Endodermal cell (in vitro differentiated cells): ENCODE measurements around the gene OSGIN1. TPM values are rescaled to one million over a fixed set of nuclear protein-coding genes. Genes with fewer than 3 reads are reported as not detected.

ENCODE experiments used
- DNase-seq: peaks from one replicate; pipeline ENCODE4 v3.0.0-alpha.2; 2017
- H3K27ac ChIP-seq: 2 replicates; pipeline ENCODE4 v1.5.1; 2013; ENCODE audit warnings: mild to moderate bottlenecking, low read depth, low read length, moderate library complexity
- H3K27me3 ChIP-seq: 2 replicates; pipeline ENCODE4 v1.6.1; 2013; ENCODE audit warnings: mild to moderate bottlenecking, low read length, moderate library complexity; ENCODE audit not compliant: insufficient read depth, control insufficient read depth, poor library complexity, severe bottlenecking
- H3K36me3 ChIP-seq: 2 replicates; pipeline ENCODE4 v1.7.0; 2013; ENCODE audit warnings: mild to moderate bottlenecking, low read length, moderate library complexity; ENCODE audit not compliant: control insufficient read depth, insufficient read depth
- H3K4me1 ChIP-seq: one replicate; pipeline ENCODE4 v1.7.0; 2013; ENCODE audit warnings: low read length; ENCODE audit not compliant: control insufficient read depth, insufficient read depth
- H3K4me3 ChIP-seq: 2 replicates; pipeline ENCODE4 v1.5.1; 2013; ENCODE audit warnings: mild to moderate bottlenecking, low read length, moderate library complexity
- H3K9ac ChIP-seq: 2 replicates; pipeline ENCODE4 v1.6.1; 2013; ENCODE audit warnings: mild to moderate bottlenecking, low read length, moderate library complexity; ENCODE audit not compliant: poor library complexity, severe bottlenecking; ENCODE audit errors: extremely low read depth
- H3K9me3 ChIP-seq: 2 replicates; pipeline ENCODE4 v1.6.1; 2013; ENCODE audit warnings: mild to moderate bottlenecking, low read length, moderate library complexity; ENCODE audit not compliant: control insufficient read depth
- H3K27ac Mint-ChIP-seq: 2 replicates; pipeline ENCODE4 v1.8.0; 2020; ENCODE audit warnings: mixed read lengths
- H3K27me3 Mint-ChIP-seq: 2 replicates; pipeline ENCODE4 v1.8.0; 2021; ENCODE audit warnings: mild to moderate bottlenecking, mixed read lengths; ENCODE audit not compliant: insufficient read depth
- H3K36me3 Mint-ChIP-seq: 2 replicates; pipeline ENCODE4 v1.8.0; 2020; ENCODE audit warnings: low read depth, mixed read lengths
- H3K4me1 Mint-ChIP-seq: 2 replicates; pipeline ENCODE4 v1.8.0; 2020; ENCODE audit warnings: mixed read lengths
- H3K4me3 Mint-ChIP-seq: 2 replicates; pipeline ENCODE4 v1.8.0; 2020; ENCODE audit warnings: mild to moderate bottlenecking, moderate library complexity, mixed read lengths
- H3K9me3 Mint-ChIP-seq: 2 replicates; pipeline ENCODE4 v1.8.0; 2020; ENCODE audit warnings: mild to moderate bottlenecking, mixed read lengths
- CTCF ChIP-seq: fragments of 200-600 bp; sonication (generic); conservative IDR thresholded peaks from 2 replicates; pipeline ENCODE4 v1.5.0; 2021; ENCODE audit warnings: antibody characterized with exemption, mild to moderate bottlenecking
- WGBS, 2 experiments: methylation state at CpG; one replicate each; pipeline versions ENCODE4 v1.1.5 to v1.1.7; 2013; ENCODE audit warnings: missing lambda C conversion rate in 2 of 2, mixed read lengths in 1 of 2; ENCODE audit not compliant: insufficient coverage in 1 of 2, insufficient read length in 1 of 2; 5-methylcytosine and 5-hydroxymethylcytosine counted together
- total RNA-seq, 2 donors: library from RNA; stranded (reverse); fragmentation: NEBNext Ultra II Directional in 1 of 2; extraction: Animal tissue kit (Norgen Biotek cat#: 25700) in 1 of 2; gene quantifications; 2 replicates in 1 of 2; 3 replicates in 1 of 2; pipeline ENCODE4 v1.2.1, GENCODE V29; 2021

The OSGIN1 gene
- total RNA-seq, 2 donors from 2014 or later: 1.6 to 2.7 TPM

GRCh38 chr16:83998091-83998490 lies 45.1 kb downstream of the OSGIN1 start:
- H3K36me3 Mint-ChIP-seq: no peaks in the 10 kb centered on the region
- DNase-seq: no peak

GRCh38 chr16:84000989-84001642 lies 48.1 kb downstream of the OSGIN1 start:
- Mint-ChIP-seq H3K27me3 (peaks cover 7% of the 10 kb centered on the region), H3K36me3 (no peaks in the 10 kb centered on the region), H3K4me1 (no peaks in the 10 kb centered on the region), H3K27ac (no peak overlapping the region), H3K4me3 (no peak overlapping the region), H3K9me3 (no peaks in the 10 kb centered on the region)
- Histone ChIP-seq H3K27me3 (no peaks in the 10 kb centered on the region), H3K9ac (no peak overlapping the region), H3K4me1 (no peaks in the 10 kb centered on the region), H3K9me3 (no peaks in the 10 kb centered on the region), H3K4me3 (no peak overlapping the region), H3K36me3 (no peaks in the 10 kb centered on the region), H3K27ac (no peak overlapping the region)
- TF ChIP-seq CTCF: no peak
- DNase-seq: no peak
- WGBS, 2 experiments: 59 to 71% methylated on average over 6 to 13 of the region's 13 CpGs

More at GRCh38 chr16:83998091-83998490, 45.1 kb downstream of the OSGIN1 start:
- no peaks in the 10 kb centered on the region for H3K4me1 ChIP-seq
- no peaks in the 10 kb centered on the region for H3K4me1 Mint-ChIP-seq
- no peak overlapping the region for H3K4me3 ChIP-seq
- WGBS, 2 experiments: 87 to 96% methylated on average over 12 to 13 of the region's 13 CpGs
- H3K36me3 ChIP-seq: no peaks in the 10 kb centered on the region
- H3K9me3 ChIP-seq: no peaks in the 10 kb centered on the region
- H3K27ac Mint-ChIP-seq: no peak overlapping the region
- no peaks in the 10 kb centered on the region for H3K9me3 Mint-ChIP-seq
- no peak overlapping the region for H3K4me3 Mint-ChIP-seq
- H3K27me3 Mint-ChIP-seq: peaks cover 1% of the 10 kb centered on the region
- no peak overlapping the region for H3K27ac ChIP-seq
- H3K27me3 ChIP-seq: no peaks in the 10 kb centered on the region
- no peak overlapping the region for H3K9ac ChIP-seq
- TF ChIP-seq CTCF: no peak

GRCh38 chr16:84001726-84002125 lies 48.7 kb downstream of the OSGIN1 start:
- Histone ChIP-seq H3K9me3 (no peaks in the 10 kb centered on the region), H3K4me1 (no peaks in the 10 kb centered on the region), H3K4me3 (no peak overlapping the region), H3K27me3 (no peaks in the 10 kb centered on the region), H3K36me3 (no peaks in the 10 kb centered on the region), H3K27ac (no peak overlapping the region), H3K9ac (no peak overlapping the region)
- Mint-ChIP-seq H3K27ac (no peak overlapping the region), H3K36me3 (no peaks in the 10 kb centered on the region), H3K4me1 (no peaks in the 10 kb centered on the region), H3K27me3 (peaks cover 7% of the 10 kb centered on the region), H3K4me3 (no peak overlapping the region), H3K9me3 (no peaks in the 10 kb centered on the region)
- no peak for TF ChIP-seq CTCF
- 94 to 95% methylated on average over 7 of the region's 7 CpGs for WGBS, 2 experiments
- DNase-seq: no peak
